AG08396 (cell line): Measurements from ENCODE around the gene ATF7IP2.

ENCODE experiments used
- DNase-seq: peaks from one replicate; pipeline ENCODE4 v3.0.0; 2012; ENCODE audit warnings: low spot score, mixed read lengths

The ATF7IP2 gene

DNA sequence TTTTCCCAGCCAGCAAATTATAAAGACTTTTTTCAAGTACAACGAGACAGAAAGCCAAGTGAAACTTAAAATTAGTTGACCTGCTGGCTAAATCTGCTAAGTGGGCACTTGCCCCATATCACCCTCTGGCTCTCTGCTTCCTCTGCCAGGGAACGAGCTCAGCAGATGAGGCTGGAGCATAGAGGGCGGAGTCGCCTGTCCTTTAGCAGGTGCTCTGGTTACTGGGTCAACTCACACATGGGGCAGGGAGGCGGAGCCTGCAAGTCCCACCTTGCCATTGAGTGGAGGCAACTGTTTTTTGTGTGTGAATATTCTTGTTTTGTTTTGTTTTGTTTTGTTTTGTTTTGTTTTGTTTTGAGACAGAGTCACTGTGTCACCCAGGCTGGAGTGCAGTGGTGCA is 132.0 kb downstream of the ATF7IP2 start:
- no peak for DNase-seq

DNA sequence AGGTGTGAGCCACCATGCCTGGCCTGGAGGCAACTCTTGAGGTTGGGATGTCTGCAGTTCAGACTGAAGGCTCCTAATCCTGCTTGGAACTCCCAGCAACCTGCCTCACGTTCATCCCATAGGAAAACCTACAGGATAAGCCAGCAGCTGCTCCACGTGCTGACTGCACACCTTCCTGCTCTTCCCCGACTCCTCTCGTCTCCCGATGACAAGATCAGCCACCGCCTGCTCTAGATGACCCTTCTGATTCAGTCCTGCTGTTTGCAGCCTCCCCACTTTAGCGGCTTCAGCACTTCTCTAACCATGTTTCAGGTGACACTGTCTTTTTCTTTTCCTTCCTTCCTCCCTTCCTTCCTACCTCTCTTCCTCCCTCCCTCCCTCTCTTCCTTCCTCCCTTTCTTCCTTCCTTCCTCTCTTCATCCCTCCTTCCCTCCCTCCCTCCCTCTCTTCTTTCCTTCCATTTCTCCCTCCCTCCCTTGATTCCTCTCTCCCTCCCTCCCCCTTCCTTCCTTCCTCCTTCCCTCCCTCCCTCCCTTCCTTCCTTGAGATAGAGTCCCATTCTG is 132.7 kb downstream of the ATF7IP2 start:
- no peak for DNase-seq

DNA sequence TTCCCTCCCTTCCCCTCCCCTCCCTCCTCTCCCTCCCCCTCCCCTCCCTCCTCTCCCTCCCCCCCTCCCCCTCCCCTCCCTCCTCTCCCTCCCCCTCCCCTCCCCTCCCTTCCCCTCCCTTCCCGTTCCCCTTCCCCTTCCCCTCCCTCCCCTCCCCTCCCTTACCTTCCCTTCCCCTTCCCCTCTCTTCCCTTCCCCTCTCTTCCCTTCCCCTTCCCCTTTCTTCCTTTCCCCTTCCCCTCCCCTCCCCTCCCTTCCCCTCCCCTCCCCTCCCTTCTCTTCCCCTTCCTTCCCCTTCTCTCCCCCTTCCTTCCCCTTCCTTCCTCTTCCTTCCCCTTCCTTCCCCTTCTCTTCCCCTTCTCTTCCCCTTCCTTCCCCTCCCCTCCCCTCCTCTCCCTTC is 133.4 kb downstream of the ATF7IP2 start:
- no peak for DNase-seq

GRCh38 chr16:10519929-10520868 is 134.3 kb downstream of the ATF7IP2 start:
- DNase-seq, result no peak

DNA sequence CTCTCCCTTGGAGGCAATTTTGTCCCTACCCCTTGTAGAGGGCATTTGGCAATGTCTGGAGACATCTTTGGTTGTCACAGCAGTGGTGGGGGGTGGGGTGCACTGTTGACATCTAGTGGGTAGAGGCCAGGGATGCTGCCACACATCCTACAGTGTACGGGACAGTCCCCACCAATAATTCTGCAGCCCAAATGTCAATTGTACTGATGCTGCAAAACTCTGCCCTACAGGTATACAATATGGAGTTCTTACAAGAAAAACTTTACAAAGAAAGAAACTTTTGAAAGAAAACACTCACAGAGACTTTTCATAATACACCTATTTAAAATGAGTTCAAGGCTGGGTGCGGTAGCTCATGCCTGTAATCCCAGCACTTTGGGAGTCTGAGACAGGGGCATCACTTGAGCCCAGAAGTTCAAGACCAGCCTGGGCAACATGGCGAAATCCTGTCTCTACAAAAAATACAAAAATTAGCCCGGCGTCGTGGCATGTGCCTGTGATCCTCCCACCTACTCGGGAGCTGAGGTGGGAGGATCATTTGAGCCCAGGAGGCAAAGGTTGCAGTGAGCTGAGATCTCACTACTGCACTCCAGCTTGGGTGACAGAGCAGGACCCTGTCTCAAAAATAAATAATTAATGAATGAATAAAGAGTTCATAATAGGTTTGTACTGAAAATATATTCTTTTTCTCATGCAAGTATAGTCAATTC is 135.2 kb downstream of the ATF7IP2 start:
- no peak for DNase-seq

- DNase-seq, result peak; percentile 78
Observed at GRCh38 chr16:10521681-10522274, 135.9 kb downstream of the ATF7IP2 start.

GRCh38 chr16:10522966-10523365 is 137.1 kb downstream of the ATF7IP2 start:
- no peak for DNase-seq

DNA sequence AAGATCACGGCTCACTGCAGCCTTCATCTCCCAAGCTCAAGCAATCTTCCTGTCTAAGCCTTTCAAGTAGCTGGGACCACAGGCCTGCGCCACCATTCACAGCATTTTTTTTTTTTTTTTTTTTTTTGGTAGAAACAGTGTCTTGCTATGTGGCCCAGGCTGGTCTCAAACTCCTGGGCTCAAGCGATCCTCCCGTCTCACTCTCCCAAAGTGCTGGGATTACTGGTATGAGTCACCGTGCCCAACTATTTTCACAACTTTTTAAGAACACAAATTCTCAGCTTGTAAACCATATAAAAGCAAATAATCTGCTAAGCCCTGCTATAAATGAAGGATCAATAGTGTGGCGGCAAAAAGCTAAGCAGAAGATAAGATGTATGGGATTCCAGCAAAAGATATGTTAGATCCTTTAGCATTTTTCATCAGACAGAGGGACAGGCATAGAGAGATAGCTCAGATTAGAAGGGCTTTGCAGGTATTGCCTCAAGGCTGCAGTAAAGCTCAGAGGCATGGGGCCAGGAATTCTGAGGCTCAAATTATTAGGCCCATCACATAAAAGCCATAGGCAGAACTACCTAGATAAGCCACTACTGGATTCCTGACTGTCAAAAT is 139.5 kb downstream of the ATF7IP2 start:
- no peak for DNase-seq

DNA sequence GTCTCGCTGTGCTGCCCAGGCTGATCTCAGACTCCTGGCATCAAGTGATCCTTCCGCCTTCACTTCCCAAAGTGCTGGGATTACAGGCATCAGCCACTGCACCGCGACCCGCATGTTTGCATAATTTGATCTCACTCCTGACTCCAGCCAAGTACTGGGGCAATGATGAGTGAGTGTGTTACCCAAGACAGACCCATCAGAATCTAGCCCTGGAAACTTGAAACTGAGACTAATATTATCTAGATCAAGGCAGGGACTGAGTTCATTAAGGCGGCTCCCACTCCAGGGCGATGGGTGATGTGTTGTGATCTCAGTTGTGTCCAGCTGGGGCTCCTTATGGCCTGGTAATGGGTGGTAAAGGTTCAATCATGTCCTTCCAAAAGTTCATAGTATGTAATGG is 141.1 kb downstream of the ATF7IP2 start:
- DNase-seq, result no peak

DNA sequence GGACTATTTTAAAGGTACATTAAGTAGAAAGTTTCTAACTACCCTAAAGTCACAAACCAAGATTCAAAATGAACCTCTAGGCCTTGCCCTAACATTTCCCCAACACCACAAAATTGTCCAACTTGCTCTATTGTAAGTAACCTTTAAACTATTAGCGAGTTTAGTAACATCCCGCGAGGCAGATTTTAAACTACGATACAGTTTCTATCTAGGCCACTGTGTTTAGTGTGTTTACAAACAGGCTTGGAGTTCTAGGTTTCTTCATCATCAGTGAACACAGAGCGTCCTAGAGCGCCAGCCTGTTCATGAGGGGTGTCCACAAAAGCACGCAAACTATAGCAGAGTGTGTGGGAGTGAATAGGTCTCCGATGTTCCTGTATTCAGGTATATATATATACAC is 142.8 kb downstream of the ATF7IP2 start:
- no peak for DNase-seq

DNA sequence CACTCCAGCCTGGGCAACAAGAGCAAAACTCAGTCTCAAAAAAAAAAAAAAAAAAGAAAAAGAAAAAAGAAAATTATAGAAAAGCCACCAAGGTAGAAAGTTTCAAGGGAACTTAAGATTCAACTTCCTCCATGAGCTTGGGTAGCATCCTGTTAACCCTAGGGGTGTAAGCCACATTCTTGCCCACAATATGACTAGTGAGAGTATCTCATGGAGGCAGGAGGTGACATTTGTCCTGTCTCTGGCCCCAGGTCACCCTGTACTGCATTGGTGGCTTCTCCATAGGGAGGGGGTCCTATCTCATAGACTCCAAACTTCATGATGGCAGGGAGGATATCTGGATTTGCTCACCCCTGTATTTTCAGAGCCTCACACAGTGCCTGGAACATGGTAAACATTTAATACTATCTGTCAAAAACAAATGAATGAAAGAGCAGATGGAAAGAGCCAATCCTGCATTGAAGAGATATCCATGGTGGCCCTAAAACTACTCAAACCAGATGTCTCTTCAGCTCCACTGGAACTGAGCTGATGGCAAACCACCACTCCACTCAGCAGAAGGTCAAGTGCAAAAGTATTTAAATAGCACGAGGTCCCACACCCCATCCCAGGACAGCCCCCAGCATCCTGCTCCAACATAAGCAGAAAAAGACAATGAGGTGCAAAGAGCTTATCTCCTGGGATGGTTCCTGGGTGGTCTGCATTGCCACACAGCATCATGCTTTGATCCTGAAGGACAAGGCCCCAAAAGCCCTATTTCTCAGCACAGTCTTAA is 144.2 kb downstream of the ATF7IP2 start:
- no peak for DNase-seq

GRCh38 chr16:10530685-10531084 is 144.8 kb downstream of the ATF7IP2 start:
- no peak for DNase-seq

GRCh38 chr16:10531582-10531981 is 145.7 kb downstream of the ATF7IP2 start:
- DNase-seq, result no peak
